ENCODE measurements around the gene LRRTM4.
A peak's percentile ranks its signal among the peaks of the same experiment; 100 is the strongest.

- TF ChIP-seq CTCF (conservative IDR thresholded peaks at IDR 0.05; ENCODE audit: low read depth, low read length) = 0 out of 2 replicates have a peak, but pooled peaks have one; percentile 19
- TF ChIP-seq EZH2 (IDR thresholded peaks at IDR 0.05; ENCODE audit: borderline replicate concordance, low read depth, low read length, poor library complexity, severe bottlenecking) = no peak
Measured at GRCh38 chr2:77104554-77104953, 417.6 kb downstream of the LRRTM4 start.

Measured in A673 (cell line).